ENCODE measurements around the gene LTB. TPM values are rescaled to one million over a fixed set of nuclear protein-coding genes. Genes with fewer than 3 reads are reported as not detected.
A peak's percentile ranks its signal among the peaks of the same experiment; 100 is the strongest.

The LTB gene
- total and polyA plus RNA-seq, 2 of the 4 experiments (the other 2 are of a cell fraction): not detected

DNA sequence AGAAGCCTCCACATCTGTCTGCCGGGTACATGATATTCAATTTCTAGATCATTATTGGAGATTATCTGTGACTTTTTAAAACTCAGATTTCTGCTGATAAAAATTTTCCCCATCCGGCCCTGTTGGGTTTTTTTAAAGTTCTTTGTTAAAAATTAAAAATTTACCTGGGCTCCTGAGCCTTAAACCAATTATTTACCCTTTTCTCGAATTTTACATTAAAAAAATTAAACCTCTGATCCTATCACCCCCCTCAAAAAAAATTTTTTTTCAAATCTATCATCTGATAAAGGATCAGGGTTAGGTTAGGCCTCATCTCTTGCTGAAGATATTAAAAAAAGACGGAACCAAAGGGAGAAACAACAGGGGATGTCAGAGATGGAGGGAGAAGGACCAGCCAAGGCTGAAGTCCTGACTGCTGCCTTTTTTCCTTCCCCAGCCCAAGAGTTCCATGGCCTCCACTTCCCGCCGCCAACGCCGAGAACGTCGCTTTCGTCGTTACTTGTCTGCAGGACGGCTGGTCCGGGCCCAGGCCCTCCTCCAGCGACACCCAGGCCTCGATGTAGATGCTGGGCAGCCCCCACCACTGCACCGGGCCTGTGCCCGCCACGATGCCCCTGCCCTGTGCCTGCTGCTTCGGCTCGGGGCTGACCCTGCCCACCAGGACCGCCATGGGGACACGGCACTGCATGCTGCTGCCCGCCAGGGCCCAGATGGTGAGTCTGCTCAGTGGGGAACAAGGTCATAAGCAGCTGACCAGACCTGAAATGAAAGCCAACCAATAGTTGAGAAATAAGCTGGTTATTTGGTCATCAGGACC lies 34.3 kb downstream of the LTB start:
- H3K4me2 ChIP-seq (ENCODE audit: low read depth, low read length): peak overlapping the region; percentile 79
- ChIA-PET CTCF (interaction anchor here (0.6 to 2.4 kb wide), 4 partner anchors 12 to 191 kb away, joined by 3 to 14 read pairs (median 6); partner anchors contain the start of gene LST1), POLR2A (ENCODE audit: unreplicated experiment) (interaction anchor here (0.6 to 0.7 kb wide), 2 partner anchors 199 to 573 kb away, joined by 7 to 9 read pairs; no protein-coding TSS in a partner anchor)
- H3K9ac ChIP-seq (ENCODE audit: low read depth, low read length): peak overlapping the region; percentile 81
- peak overlapping the region; percentile 89 for H4K5ac ChIP-seq (ENCODE audit: low read depth, low read length)
- DNase-seq: no peak
- TF ChIP-seq POLR2A (IDR thresholded peaks at IDR 0.05; ENCODE audit: low read depth, low read length) (0 out of 2 replicates have a peak, but pooled peaks have one; percentile 7), MAZ (IDR thresholded peaks at IDR 0.05; ENCODE audit: borderline replicate concordance, low read depth, low read length) (no peak)
- H3K14ac ChIP-seq (replicated peaks; ENCODE audit: low read depth, low read length): peak overlapping the region; percentile 90; the same call in 1 of the 2 replicates
- no TSS peak for BruUV-seq (replicated peaks)
- no peaks in the 10 kb centered on the region for H3K27me3 ChIP-seq (ENCODE audit: control insufficient read depth, insufficient read depth, low read length)
- peak overlapping the region; percentile 87 for H3K4ac ChIP-seq (ENCODE audit: low read depth, low read length)
- H3K4me3 ChIP-seq (ENCODE audit: insufficient read depth, low read depth, low read length): peak overlapping the region; percentile 45
- H3K4me1 ChIP-seq (ENCODE audit: control insufficient read depth, insufficient read depth, low read length): peaks cover 6% of the 10 kb centered on the region
- in situ Hi-C loops (cut with MboI; ENCODE audit: low sequenced_read_pairs): loop anchor here (5.0 to 10.0 kb wide), 2 partner anchors 49 to 287 kb away; no protein-coding TSS in a partner anchor
- 95 to 100% methylated on average over 1 to 11 of the region's 24 CpGs for WGBS, 2 experiments (ENCODE audit: extremely low coverage in 2 of 2, insufficient read length in 1 of 2)
- H2BK15ac ChIP-seq (ENCODE audit: low read depth, low read length): no peak overlapping the region
- intact Hi-C loops (cut with micrococcal nuclease): loop anchor here (2.0 to 5.0 kb wide), 4 partner anchors 34 to 404 kb away; partner anchors contain the start of genes GPANK1, HSPA1B and LTB
- peaks cover 6% of the 10 kb centered on the region for H3K9me1 ChIP-seq (ENCODE audit: insufficient read depth, low read length)
- peaks cover 11% of the 10 kb centered on the region for H3K36me3 ChIP-seq (ENCODE audit: control insufficient read depth, insufficient read depth, low read length)
- peak overlapping the region; percentile 48 for H4K91ac ChIP-seq (ENCODE audit: insufficient read depth, low read depth, low read length)
- H2AK5ac ChIP-seq (ENCODE audit: low read depth, low read length): peak overlapping the region; percentile 92
- ATAC-seq (ENCODE audit: low read depth): no peak
- H3K23ac ChIP-seq (ENCODE audit: low read depth, low read length): peak overlapping the region; percentile 93
- peak overlapping the region; percentile 97 for H2AK9ac ChIP-seq (replicated peaks; ENCODE audit: low read depth, low read length, poor library complexity)
- peak overlapping the region; percentile 91 to 98 for H4K8ac ChIP-seq (ENCODE audit: low read depth in 2 of 2, low read length in 2 of 2)
- H3K9me3 ChIP-seq (ENCODE audit: control insufficient read depth, insufficient read depth, low read length): no peaks in the 10 kb centered on the region
- dilution Hi-C loops (cut with HindIII; ENCODE audit: low sequenced_read_pairs, unreplicated experiment): no loop called here
- no peak overlapping the region for H2BK20ac ChIP-seq (ENCODE audit: low read depth, low read length)
- H2BK5ac ChIP-seq (ENCODE audit: low read depth, low read length, poor library complexity, severe bottlenecking): peak overlapping the region; percentile 84
- H3K79me1 ChIP-seq (ENCODE audit: low read depth in 1 of 2, low read length in 2 of 2): peaks cover 8 to 30% of the 10 kb centered on the region in 2 experiments; a peak in 3 of 4 replicates
- peak overlapping the region; percentile 27; the same call in 1 of the 2 replicates for H2BK120ac ChIP-seq (ENCODE audit: low read depth, low read length)
- H2AFZ ChIP-seq (replicated peaks; ENCODE audit: low read length, poor library complexity): peak overlapping the region; percentile 85
- H4K20me1 ChIP-seq (ENCODE audit: insufficient read depth, low read length): no peaks in the 10 kb centered on the region
- no peak overlapping the region; the same call in 1 of the 2 replicates for H3K18ac ChIP-seq (ENCODE audit: low read depth, low read length)
- peak overlapping the region; percentile 90 for H3K56ac ChIP-seq (ENCODE audit: extremely low read depth, insufficient read depth, low read length)
- peak overlapping the region; percentile 74 for H3K27ac ChIP-seq (ENCODE audit: insufficient read depth, low read length)
